ACC112 (cell line): Measurements from ENCODE around the gene CDH9.

ENCODE experiments used
- H2AFZ ChIP-seq: fragments of 200-600 bp; sonication (generic); one replicate; pipeline ENCODE4 v1.6.0; 2017; ENCODE audit warnings: antibody characterized with exemption, low read length; ENCODE audit not compliant: unreplicated experiment
- H3K27ac ChIP-seq: fragments of 200-600 bp; sonication (generic); 2 replicates; pipeline ENCODE4 v1.5.1; 2014; ENCODE audit warnings: low read depth, mild to moderate bottlenecking, antibody characterized with exemption, low read length, moderate library complexity
- H3K27me3 ChIP-seq: fragments of 200-600 bp; sonication (generic); 2 replicates; pipeline ENCODE4 v1.6.1; 2014; ENCODE audit warnings: mild to moderate bottlenecking, antibody characterized with exemption, low read length, moderate library complexity, mixed read lengths; ENCODE audit not compliant: insufficient read depth
- H3K36me3 ChIP-seq: fragments of 200-600 bp; sonication (generic); 2 replicates; pipeline ENCODE4 v1.6.1; 2016; ENCODE audit warnings: mild to moderate bottlenecking, antibody characterized with exemption, low read length, moderate library complexity, mixed read lengths; ENCODE audit not compliant: insufficient read depth
- H3K4me1 ChIP-seq: fragments of 200-600 bp; sonication (generic); one replicate; pipeline ENCODE4 v1.6.1; 2016; ENCODE audit warnings: low read length, mixed read lengths; ENCODE audit not compliant: insufficient read depth, unreplicated experiment, control insufficient read depth
- H3K4me3 ChIP-seq: fragments of 200-600 bp; sonication (generic); 2 replicates; pipeline ENCODE4 v1.5.1; 2014; ENCODE audit warnings: mild to moderate bottlenecking, low read depth, low read length
- H3K79me2 ChIP-seq: fragments of 200-600 bp; sonication (generic); one replicate; pipeline ENCODE4 v1.6.0; 2016; ENCODE audit warnings: low read length; ENCODE audit not compliant: control insufficient read depth, unreplicated experiment, insufficient read depth

CDH9 gene

DNA sequence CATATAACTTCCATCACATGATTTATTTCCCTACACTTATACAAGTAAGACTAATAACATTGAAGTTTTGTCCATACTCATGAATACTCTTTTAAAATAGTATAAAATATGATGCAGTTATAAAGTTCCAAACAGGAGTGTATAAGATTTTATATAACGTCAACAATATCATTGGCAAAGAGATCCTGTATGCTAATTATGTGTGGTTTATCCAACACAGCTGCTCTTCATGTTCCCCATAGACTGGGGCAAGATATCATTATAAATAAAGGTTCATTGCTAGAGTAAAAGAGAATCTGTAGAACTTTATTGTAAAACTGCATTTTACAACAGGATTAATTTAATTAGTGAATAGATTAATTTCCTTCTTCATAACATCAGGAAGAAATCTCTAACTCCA, 16.9 kb downstream of the CDH9 start:
- Histone ChIP-seq H3K4me1 (no peaks in the 10 kb centered on the region), H3K4me3 (no peak overlapping the region), H3K27ac (no peak overlapping the region), H3K79me2 (no peaks in the 10 kb centered on the region), H2AFZ (no peak overlapping the region), H3K36me3 (no peaks in the 10 kb centered on the region), H3K27me3 (no peaks in the 10 kb centered on the region)

DNA sequence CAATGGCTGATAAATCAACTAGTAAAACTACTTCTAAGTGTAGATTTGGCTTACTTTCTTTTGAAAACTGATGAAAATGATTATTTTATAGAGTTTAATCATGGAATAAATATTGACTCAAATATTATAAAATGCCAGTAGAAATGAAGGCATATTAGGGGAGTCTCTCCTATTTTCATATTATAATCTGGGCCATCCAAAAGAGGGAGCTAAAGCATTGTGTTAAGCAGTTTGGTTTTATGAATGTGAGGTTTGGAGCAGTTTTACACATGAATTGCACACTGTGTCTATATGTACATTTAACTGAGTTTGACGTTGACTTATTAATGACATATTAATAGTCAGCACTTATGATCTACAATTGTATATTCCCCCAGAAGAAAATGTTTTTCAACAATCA, 17.4 kb downstream of the CDH9 start:
- no peak overlapping the region for H3K4me3 ChIP-seq
- no peaks in the 10 kb centered on the region for H3K36me3 ChIP-seq
- no peaks in the 10 kb centered on the region for H3K4me1 ChIP-seq

DNA sequence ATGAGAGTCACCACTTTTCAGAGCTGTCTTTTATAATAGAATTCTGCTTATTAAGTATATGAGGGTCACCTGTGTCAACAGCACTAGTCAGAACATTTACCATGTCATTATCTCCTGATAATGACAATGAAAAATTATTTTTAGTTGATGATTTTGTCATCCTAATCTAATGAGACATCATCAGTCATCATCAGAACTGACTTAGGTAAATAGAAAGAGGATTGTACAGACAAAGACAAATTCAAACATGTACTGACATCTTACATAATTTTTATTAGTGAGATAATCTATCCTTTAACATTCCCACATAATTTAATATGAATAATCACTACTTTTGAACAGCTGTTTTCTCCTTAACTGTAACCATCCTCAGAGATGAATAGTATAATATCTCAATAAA, 22.6 kb downstream of the CDH9 start:
- Histone ChIP-seq H3K79me2 (no peaks in the 10 kb centered on the region), H3K4me3 (no peak overlapping the region), H2AFZ (no peak overlapping the region), H3K27me3 (0 out of 2 replicates have a peak, but pooled peaks cover 3% of the 10 kb centered on the region), H3K27ac (no peak overlapping the region), H3K4me1 (no peaks in the 10 kb centered on the region), H3K36me3 (no peaks in the 10 kb centered on the region)

More for the DNA sequence above, 17.4 kb downstream of the CDH9 start:
- Histone ChIP-seq H3K27ac (no peak overlapping the region), H3K27me3 (no peaks in the 10 kb centered on the region), H3K79me2 (no peaks in the 10 kb centered on the region), H2AFZ (no peak overlapping the region)

DNA sequence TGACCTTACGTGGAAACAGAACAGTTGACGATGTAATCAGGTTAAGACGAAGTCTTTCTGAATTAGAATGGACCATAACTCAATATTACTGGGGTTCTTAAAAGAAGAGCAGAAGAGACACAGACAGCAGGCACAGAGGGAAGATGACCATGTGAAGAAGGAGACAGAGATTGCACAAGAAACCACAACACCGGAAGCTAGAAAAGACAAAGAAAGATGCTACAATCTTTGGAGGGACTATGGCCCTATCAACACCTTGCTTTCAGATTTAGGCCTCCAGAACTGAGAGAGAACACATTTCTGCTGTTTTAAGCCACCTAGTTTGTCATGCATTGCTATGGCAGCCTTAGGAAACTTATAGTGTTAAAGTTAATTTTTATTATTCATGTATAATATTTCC, 27.1 kb downstream of the CDH9 start:
- no peaks in the 10 kb centered on the region for H3K4me1 ChIP-seq
- no peak overlapping the region for H3K4me3 ChIP-seq
- no peak overlapping the region for H2AFZ ChIP-seq

DNA sequence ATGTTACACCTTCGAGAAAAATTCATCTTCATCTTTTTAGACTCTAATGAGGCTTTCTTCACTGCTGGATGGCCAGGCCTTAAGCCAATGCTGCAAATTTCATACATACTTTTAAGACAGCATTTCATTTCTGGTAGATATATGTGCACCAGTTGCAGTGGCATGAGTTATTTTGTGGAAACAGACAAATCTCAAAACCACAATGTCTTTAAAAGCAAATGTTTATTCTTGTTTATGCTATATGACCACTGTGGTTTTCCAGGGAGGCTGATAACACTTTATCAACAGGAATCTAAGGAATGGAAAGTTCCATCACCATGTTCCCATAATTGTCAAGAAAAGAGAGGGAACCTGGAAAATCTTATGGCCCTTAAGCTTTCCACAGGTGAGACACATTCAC, 27.7 kb downstream of the CDH9 start:
- 0 out of 2 replicates have a peak, but pooled peaks cover 3% of the 10 kb centered on the region for H3K27me3 ChIP-seq
- H3K4me1 ChIP-seq: no peaks in the 10 kb centered on the region
- no peak overlapping the region for H2AFZ ChIP-seq
- no peaks in the 10 kb centered on the region for H3K79me2 ChIP-seq
- no peak overlapping the region for H3K4me3 ChIP-seq
- no peak overlapping the region for H3K27ac ChIP-seq
- no peaks in the 10 kb centered on the region for H3K36me3 ChIP-seq

More for the DNA sequence above, 27.1 kb downstream of the CDH9 start:
- 0 out of 2 replicates have a peak, but pooled peaks cover 3% of the 10 kb centered on the region for H3K27me3 ChIP-seq
- H3K79me2 ChIP-seq: no peaks in the 10 kb centered on the region
- H3K36me3 ChIP-seq: no peaks in the 10 kb centered on the region
- H3K27ac ChIP-seq: no peak overlapping the region

DNA sequence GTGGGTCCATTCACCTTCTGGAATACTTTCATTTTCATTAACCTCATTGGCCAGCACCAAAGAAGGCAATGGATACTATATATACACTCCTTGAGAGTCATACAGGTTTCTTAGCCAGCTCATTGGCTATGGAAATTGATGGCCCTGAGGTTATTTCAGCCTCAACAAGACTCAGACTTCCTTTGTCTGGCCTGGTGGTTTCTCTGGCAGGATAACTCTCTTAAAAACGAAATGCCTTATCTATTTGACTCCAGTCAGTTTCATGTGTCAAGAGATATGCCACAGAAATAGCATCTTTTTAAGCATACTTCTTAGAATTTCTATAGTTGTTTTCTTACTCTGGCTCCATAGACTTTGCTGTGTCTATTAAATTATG, 28.9 kb downstream of the CDH9 start:
- no peaks in the 10 kb centered on the region for H3K4me1 ChIP-seq
- H3K4me3 ChIP-seq: no peak overlapping the region
- no peaks in the 10 kb centered on the region for H3K36me3 ChIP-seq
- H3K79me2 ChIP-seq: no peaks in the 10 kb centered on the region
- H3K27me3 ChIP-seq: 0 out of 2 replicates have a peak, but pooled peaks cover 3% of the 10 kb centered on the region
- no peak overlapping the region for H2AFZ ChIP-seq
- H3K27ac ChIP-seq: no peak overlapping the region

DNA sequence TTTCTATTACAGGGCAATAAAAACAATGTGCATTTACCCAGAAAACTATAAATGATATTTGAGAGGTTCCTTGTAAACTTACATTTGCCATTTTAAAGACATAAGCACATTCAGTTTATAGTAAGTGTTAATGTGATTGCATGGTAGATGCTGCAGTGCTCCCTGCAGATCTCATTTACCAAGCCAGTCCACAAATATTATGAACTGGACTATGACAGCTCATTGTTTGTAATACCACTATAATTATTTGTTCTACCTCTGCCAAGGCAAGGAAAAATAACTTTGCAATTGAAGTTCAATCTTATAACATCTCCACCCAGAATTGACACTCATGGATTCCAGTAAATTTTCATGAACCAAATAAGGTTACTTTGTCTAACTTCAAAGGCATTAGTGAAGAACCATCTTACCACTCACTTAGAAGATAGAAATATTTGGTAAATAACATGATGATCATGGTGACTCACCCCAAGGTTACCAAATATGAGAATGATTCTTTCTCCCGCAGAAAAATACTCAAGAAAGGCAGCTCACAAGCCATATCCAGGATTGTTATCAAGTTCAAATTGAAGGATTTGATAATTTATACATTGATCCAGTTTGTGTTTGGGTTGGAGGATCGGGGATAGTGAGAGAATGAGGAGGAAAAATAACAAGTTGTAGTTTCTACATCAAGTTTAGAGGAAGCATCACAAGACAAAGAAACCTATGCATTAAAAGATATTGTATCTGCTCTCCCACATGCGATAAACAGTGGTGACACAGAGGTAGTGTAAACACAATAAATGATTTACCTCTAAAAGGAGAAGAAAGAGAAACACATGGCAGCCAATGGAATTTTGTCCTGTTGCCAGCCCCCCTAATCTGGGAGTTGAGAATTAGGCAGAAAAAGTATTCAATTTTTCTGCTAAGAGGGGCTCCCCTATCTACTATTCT, 29.5 kb downstream of the CDH9 start:
- Histone ChIP-seq H3K4me1 (no peaks in the 10 kb centered on the region), H3K27me3 (no peaks in the 10 kb centered on the region), H2AFZ (no peak overlapping the region), H3K36me3 (no peaks in the 10 kb centered on the region), H3K4me3 (no peak overlapping the region), H3K27ac (no peak overlapping the region), H3K79me2 (no peaks in the 10 kb centered on the region)

DNA sequence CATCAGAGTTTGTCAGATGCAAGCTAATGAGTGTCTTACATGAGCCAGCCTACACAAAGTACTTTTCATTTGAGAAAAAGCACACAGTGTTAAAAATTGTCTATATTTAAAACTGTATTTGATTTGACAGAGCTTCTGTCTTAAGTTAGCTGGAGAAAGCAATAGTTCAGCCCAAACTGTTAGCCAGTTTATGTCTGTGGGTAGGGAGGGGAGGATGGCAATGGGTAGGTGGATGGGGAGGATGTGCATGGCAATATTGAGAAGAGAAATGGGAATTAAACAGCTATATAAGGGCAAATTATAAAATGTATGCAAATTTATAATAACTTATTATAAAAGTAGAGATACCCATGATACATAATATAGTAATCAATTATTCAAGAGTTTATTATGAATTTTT, 31.3 kb downstream of the CDH9 start:
- no peaks in the 10 kb centered on the region for H3K36me3 ChIP-seq
- H3K79me2 ChIP-seq: no peaks in the 10 kb centered on the region
- H3K4me1 ChIP-seq: no peaks in the 10 kb centered on the region
- no peaks in the 10 kb centered on the region for H3K27me3 ChIP-seq
- no peak overlapping the region for H3K27ac ChIP-seq
- no peak overlapping the region for H3K4me3 ChIP-seq
- H2AFZ ChIP-seq: no peak overlapping the region

DNA sequence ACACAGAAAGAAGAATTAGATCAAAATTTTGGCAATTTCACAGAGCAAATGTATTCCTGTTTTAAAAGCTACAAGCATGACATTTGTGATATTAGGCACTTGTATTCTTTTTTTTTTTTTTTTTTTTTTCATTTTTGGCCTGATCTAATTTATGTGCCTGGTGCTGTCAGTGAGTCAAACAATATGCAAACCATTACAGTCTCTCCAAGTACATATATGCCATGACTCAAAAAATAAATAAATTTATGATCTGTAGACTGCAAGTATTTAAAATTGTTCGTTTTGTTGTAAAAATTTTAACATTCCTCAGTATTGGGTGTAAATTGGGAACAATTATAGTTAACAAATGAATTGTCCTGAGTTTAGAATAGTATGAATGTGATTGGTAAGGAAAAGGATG, 51.4 kb downstream of the CDH9 start:
- Histone ChIP-seq H2AFZ (no peak overlapping the region), H3K79me2 (no peaks in the 10 kb centered on the region), H3K27me3 (no peaks in the 10 kb centered on the region), H3K4me1 (no peaks in the 10 kb centered on the region), H3K4me3 (no peak overlapping the region), H3K36me3 (no peaks in the 10 kb centered on the region), H3K27ac (no peak overlapping the region)

DNA sequence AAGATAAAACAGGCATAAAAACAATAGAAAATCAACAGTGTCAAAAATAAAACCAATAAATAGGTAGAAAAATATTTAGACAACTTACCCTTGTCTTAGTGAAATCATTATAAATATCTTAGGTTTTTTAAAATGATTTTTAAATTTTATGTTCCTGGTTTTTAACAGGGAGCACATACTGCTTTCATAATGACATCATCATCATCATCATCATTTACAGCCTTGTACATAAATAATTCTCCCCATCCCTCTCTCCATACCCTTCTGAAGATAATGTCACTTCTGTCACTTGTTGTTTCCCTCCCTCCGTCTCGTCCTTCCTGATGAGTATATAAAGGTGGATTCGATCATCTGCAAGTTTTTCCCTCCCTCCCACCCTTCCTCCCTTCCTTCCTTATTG, 56.6 kb downstream of the CDH9 start:
- no peaks in the 10 kb centered on the region for H3K4me1 ChIP-seq
- H3K36me3 ChIP-seq: no peaks in the 10 kb centered on the region
- H3K4me3 ChIP-seq: no peak overlapping the region
- no peaks in the 10 kb centered on the region for H3K27me3 ChIP-seq
- H3K79me2 ChIP-seq: no peaks in the 10 kb centered on the region
- no peak overlapping the region for H3K27ac ChIP-seq
- H2AFZ ChIP-seq: no peak overlapping the region

DNA sequence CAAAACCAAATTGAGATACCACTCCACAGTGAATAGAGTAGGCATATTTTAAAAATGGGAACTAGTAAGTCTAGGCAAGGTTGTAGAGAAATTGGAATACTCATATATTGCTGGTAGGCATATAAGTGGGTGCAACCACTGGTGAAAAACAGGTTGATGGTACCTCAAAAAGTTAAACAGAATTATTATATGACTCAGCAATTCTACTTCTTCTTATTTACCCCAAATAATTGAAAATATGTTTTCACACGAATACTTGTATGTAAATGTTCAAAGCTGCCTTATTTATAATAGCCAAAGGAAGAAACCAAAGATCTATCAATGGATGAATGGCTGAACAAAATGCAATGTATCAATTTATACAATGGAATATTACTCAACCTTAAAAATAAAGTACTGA, 79.1 kb downstream of the CDH9 start:
- Histone ChIP-seq H3K4me3 (no peak overlapping the region), H2AFZ (no peak overlapping the region), H3K27me3 (no peaks in the 10 kb centered on the region), H3K27ac (no peak overlapping the region), H3K36me3 (no peaks in the 10 kb centered on the region), H3K79me2 (no peaks in the 10 kb centered on the region), H3K4me1 (no peaks in the 10 kb centered on the region)
